Measurements from ENCODE around the gene LSM6. TPM values are rescaled to one million over a fixed set of nuclear protein-coding genes. Genes with fewer than 3 reads are reported as not detected.

The LSM6 gene
- total and polyA plus RNA-seq, 12 donors, result 10.7 to 49.4 (median 25.7) TPM

- H3K4me3 ChIP-seq, result no peak overlapping the region
- H3K36me3 ChIP-seq (replicated peaks in 1 of 2), result no peaks in the 10 kb centered on the region
- no peak for TF ChIP-seq POLR2A (IDR thresholded peaks at IDR 0.05)
- TF ChIP-seq CTCF (IDR thresholded peaks at IDR 0.05), result no peak
- no peak for DNase-seq
- WGBS, 4 donors, result 76 to 78% (median 76%) methylated on average over 4 of the region's 4 CpGs
- H3K9me3 ChIP-seq (replicated peaks in 1 of 3), result no peaks in the 10 kb centered on the region
- H3K4me1 ChIP-seq (replicated peaks in 1 of 2), result no peaks in the 10 kb centered on the region
- intact Hi-C loops (cut with DNase I), result no loop called here
- H3K27me3 ChIP-seq, result no peaks in the 10 kb centered on the region
- H3K27ac ChIP-seq, result no peak overlapping the region
These were observed 16.0 kb upstream of the LSM6 start for GRCh38 chr4:146159384-146160058.

- Histone ChIP-seq H3K4me1 (replicated peaks in 1 of 2) (no peaks in the 10 kb centered on the region), H3K36me3 (replicated peaks in 1 of 2) (no peaks in the 10 kb centered on the region), H3K27ac (no peak overlapping the region), H3K27me3 (no peaks in the 10 kb centered on the region), H3K4me3 (no peak overlapping the region), H3K9me3 (replicated peaks in 1 of 3) (no peaks in the 10 kb centered on the region)
- no peak for DNase-seq
- intact Hi-C loops (cut with DNase I), result no loop called here
- TF ChIP-seq POLR2A (IDR thresholded peaks at IDR 0.05) (no peak), CTCF (IDR thresholded peaks at IDR 0.05) (no peak)
These were observed 14.3 kb upstream of the LSM6 start for GRCh38 chr4:146161243-146161642.

GRCh38 chr4:146165221-146165620 lies 10.3 kb upstream of the LSM6 start:
- Histone ChIP-seq H3K9me3 (replicated peaks in 1 of 3) (no peaks in the 10 kb centered on the region), H3K4me3 (no peak overlapping the region), H3K36me3 (replicated peaks in 1 of 2) (no peaks in the 10 kb centered on the region), H3K4me1 (replicated peaks in 1 of 2) (no peaks in the 10 kb centered on the region), H3K27ac (no peak overlapping the region), H3K27me3 (no peaks in the 10 kb centered on the region)
- intact Hi-C loops (cut with DNase I), result no loop called here
- TF ChIP-seq POLR2A (IDR thresholded peaks at IDR 0.05), result no peak
- no peak for TF ChIP-seq CTCF (IDR thresholded peaks at IDR 0.05)
- 77 to 87% (median 84%) methylated on average over 1 of the region's 1 CpG for WGBS, 4 donors
- DNase-seq, result no peak

- H3K27ac ChIP-seq, result no peak overlapping the region
- intact Hi-C loops (cut with DNase I), result no loop called here
- no peaks in the 10 kb centered on the region for H3K9me3 ChIP-seq (replicated peaks in 1 of 3)
- no peak overlapping the region for H3K4me3 ChIP-seq
- H3K36me3 ChIP-seq (replicated peaks in 1 of 2), result no peaks in the 10 kb centered on the region
- no peaks in the 10 kb centered on the region for H3K4me1 ChIP-seq (replicated peaks in 1 of 2)
- H3K27me3 ChIP-seq, result no peaks in the 10 kb centered on the region
- DNase-seq, result no peak
- TF ChIP-seq POLR2A (IDR thresholded peaks at IDR 0.05), result no peak
- TF ChIP-seq CTCF (IDR thresholded peaks at IDR 0.05), result no peak
These were observed 9.7 kb upstream of the LSM6 start for GRCh38 chr4:146165840-146166239.
